Keratinocyte (primary cell): ENCODE results near the gene HOXD1.

Experiments
- EZH2 ChIP-seq: IDR thresholded peaks from one replicate; pipeline ENCODE4 v1.6.1; 2012; ENCODE audit warnings: inconsistent platforms, mild to moderate bottlenecking, low read length, moderate library complexity
- TF ChIP-seq, protein P1 (sequence below), 3 experiments: IDR thresholded peaks in 1 of 3; conservative IDR thresholded peaks in 1 of 3; optimal IDR thresholded peaks in 1 of 3; 2 replicates in 2 of 3; 3 replicates in 1 of 3; pipeline versions ENCODE3 to v1.5.1; 2011; ENCODE audit warnings: low read length in 3 of 3, mild to moderate bottlenecking in 3 of 3, moderate library complexity in 2 of 3, control low read depth in 1 of 3, inconsistent platforms in 1 of 3; ENCODE audit not compliant: insufficient read depth in 2 of 3; ENCODE audit errors: extremely low read depth in 1 of 3

DNA sequence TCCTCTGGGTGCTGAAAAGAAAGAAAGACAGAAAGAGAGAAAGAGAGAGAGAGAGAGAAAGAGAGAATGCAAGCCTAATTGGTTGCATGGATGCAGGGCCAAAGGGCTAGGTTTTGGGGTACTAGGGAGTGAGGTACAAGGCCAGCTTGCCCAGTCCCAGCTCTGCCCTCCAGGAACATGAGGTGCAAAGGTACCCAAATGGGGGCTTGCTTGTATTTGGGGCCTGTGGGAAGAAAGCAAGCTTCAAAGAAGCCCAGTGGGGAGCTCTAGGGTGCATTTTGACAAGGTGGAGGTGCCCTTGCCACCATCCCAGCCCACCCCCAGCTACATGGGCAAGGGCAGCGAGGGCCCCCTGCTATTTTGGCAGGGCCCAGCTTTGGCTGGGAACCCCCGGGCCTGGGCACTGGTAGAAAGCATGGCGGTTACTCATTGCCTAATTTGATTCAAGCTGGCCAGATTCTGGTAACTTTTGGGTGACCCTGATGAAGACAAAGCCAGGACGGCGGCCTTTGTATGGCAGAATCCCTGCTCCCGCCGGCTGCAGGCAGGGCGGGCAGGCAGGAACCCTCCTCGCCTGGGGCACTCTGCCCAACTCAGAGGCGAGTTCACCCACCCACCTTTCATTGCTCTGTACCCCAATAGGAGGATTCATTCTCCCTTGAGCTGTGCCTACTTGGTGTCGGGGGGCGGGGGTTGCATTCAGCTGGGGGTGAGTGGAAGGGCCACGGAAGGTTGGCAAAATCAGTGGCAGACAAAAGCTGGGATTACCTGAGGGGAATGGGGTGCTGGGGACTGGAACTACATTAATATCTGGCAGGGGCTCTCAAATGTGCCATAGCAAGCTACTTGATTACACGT, 37.7 kb upstream of the HOXD1 start:
- TF ChIP-seq, protein P1, sequence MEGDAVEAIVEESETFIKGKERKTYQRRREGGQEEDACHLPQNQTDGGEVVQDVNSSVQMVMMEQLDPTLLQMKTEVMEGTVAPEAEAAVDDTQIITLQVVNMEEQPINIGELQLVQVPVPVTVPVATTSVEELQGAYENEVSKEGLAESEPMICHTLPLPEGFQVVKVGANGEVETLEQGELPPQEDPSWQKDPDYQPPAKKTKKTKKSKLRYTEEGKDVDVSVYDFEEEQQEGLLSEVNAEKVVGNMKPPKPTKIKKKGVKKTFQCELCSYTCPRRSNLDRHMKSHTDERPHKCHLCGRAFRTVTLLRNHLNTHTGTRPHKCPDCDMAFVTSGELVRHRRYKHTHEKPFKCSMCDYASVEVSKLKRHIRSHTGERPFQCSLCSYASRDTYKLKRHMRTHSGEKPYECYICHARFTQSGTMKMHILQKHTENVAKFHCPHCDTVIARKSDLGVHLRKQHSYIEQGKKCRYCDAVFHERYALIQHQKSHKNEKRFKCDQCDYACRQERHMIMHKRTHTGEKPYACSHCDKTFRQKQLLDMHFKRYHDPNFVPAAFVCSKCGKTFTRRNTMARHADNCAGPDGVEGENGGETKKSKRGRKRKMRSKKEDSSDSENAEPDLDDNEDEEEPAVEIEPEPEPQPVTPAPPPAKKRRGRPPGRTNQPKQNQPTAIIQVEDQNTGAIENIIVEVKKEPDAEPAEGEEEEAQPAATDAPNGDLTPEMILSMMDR (optimal IDR thresholded peaks at IDR 0.05 in 1 of 3, IDR thresholded peaks at IDR 0.05 in 1 of 3, conservative IDR thresholded peaks at IDR 0.05 in 1 of 3; ENCODE audit: extremely low read depth in 1 of 3, insufficient read depth in 2 of 3, low read length in 3 of 3), result no peak
- TF ChIP-seq EZH2, result no peak
